ENCODE data around the gene PPP1R11. TPM values are rescaled to one million over a fixed set of nuclear protein-coding genes. Genes with fewer than 3 reads are reported as not detected.

The PPP1R11 gene
- total RNA-seq, 4 donors from 2014 or later: 27.1 to 45.5 (median 33.0) TPM

GRCh38 chr6:30035784-30036183, 31.2 kb upstream of the PPP1R11 start:
- no peak for TF ChIP-seq CTCF (IDR thresholded peaks at IDR 0.05; ENCODE audit: low read depth)

GRCh38 chr6:30037182-30037788, 29.7 kb upstream of the PPP1R11 start:
- no peak for TF ChIP-seq CTCF (IDR thresholded peaks at IDR 0.05; ENCODE audit: low read depth)

GRCh38 chr6:30041221-30041620, 25.8 kb upstream of the PPP1R11 start:
- no peak for TF ChIP-seq CTCF (IDR thresholded peaks at IDR 0.05; ENCODE audit: low read depth)

GRCh38 chr6:30041821-30042220, 25.2 kb upstream of the PPP1R11 start:
- TF ChIP-seq CTCF (IDR thresholded peaks at IDR 0.05; ENCODE audit: low read depth): no peak

GRCh38 chr6:30042476-30042875, 24.5 kb upstream of the PPP1R11 start:
- TF ChIP-seq CTCF (IDR thresholded peaks at IDR 0.05; ENCODE audit: low read depth): no peak

- no peak for TF ChIP-seq CTCF (IDR thresholded peaks at IDR 0.05; ENCODE audit: low read depth)
Measured at GRCh38 chr6:30042914-30043313, 24.1 kb upstream of the PPP1R11 start.

GRCh38 chr6:30043744-30044143, 23.3 kb upstream of the PPP1R11 start:
- no peak for TF ChIP-seq CTCF (IDR thresholded peaks at IDR 0.05; ENCODE audit: low read depth)
